ENCODE measurements around the gene GPC1.

Gene GPC1

DNA sequence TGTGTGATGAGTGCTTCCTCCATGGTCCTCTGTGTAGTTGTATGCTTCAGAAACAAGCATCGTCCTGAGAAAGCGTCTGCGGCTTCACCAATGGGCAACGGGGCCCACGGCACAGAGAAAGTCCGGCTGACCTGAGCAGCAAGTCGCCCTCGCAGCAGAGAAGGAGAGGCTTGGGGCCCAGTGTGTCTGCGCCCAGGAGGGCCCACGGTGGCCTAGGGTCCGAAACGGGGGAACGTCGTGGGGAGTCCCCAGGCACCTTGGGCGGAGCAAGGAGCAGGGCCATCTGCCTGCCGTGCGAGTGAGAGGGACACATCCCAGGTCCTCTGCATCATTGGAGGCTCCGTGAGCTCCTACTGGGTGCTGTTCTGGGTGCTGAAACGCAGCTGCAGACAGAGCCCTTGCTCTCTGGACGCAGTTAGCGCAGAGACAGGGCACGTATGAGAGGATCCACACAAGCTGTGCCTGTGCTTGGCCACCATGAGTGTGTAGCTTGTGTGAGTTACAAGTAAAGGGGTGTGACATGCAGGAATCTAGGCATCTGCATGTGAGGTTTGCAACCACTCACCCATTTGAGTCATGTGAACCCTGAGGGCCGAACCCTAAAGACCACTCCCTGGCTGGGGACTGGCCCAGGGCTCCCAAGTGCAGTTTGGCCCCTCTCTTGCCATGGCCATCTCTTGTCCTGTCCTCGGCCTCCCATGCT is 10.6 kb downstream of the GPC1 start:
- TF ChIP-seq, protein P1, sequence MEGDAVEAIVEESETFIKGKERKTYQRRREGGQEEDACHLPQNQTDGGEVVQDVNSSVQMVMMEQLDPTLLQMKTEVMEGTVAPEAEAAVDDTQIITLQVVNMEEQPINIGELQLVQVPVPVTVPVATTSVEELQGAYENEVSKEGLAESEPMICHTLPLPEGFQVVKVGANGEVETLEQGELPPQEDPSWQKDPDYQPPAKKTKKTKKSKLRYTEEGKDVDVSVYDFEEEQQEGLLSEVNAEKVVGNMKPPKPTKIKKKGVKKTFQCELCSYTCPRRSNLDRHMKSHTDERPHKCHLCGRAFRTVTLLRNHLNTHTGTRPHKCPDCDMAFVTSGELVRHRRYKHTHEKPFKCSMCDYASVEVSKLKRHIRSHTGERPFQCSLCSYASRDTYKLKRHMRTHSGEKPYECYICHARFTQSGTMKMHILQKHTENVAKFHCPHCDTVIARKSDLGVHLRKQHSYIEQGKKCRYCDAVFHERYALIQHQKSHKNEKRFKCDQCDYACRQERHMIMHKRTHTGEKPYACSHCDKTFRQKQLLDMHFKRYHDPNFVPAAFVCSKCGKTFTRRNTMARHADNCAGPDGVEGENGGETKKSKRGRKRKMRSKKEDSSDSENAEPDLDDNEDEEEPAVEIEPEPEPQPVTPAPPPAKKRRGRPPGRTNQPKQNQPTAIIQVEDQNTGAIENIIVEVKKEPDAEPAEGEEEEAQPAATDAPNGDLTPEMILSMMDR (IDR thresholded peaks at IDR 0.05; ENCODE audit: low read depth, low read length, missing control alignments): no peak
- no peak for DNase-seq (ENCODE audit: low read depth)

DNA sequence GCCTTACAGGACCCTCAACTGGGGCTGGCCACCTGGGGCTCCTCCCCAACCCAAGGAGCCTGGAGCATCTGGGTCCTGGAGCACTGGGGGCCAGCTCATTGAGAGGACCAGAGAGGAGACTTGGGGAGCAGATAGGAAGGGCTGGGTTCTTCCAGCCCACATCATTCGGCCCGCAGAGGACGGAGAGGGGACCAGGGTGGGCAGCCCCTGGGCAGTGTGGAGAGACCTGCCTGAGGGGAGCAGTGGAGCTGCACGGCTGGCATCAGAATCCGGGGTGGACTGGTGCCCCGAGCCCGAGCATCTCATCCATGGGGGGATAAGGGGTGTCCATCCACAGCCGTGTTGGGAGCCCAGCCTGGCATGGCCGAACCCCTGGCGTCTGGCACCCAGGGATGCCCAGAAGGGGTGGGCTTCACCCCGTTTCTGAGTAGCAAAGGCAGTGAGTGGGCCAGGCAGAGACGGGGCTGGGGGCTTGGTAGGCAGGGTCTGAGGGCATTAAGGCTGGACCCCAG is 11.3 kb downstream of the GPC1 start:
- DNase-seq (ENCODE audit: low read depth): no peak
- TF ChIP-seq, protein P1 (IDR thresholded peaks at IDR 0.05; ENCODE audit: low read depth, low read length, missing control alignments): no peak
- no peak overlapping the region for H3K4me3 ChIP-seq (ENCODE audit: low read depth, low read length)

More for the DNA sequence above, 10.6 kb downstream of the GPC1 start:
- H3K4me3 ChIP-seq (ENCODE audit: low read depth, low read length): no peak overlapping the region

DNA sequence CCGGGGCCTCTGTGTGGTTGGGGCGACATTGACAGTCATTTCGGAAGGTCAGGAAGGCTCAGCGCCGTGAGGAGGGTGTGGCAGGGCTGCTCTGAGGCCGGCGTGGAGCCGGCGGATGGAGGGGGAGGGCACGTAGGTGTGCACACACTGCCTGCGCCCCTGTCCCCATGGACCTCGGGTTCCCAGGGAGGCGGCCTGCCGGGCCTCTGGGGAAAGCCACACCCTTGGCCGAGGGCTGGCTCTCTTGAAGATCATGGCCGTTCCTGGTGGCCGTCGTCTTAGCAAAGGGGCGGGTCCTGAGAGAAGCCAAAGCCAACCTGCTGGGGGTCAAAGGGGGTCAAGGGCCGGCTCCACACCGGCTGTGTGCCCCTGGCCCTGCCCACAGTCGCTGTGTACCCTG is 11.9 kb downstream of the GPC1 start:
- no peak overlapping the region for H3K4me3 ChIP-seq (ENCODE audit: low read depth, low read length)
- no peak for DNase-seq (ENCODE audit: low read depth)
- TF ChIP-seq, protein P1 (IDR thresholded peaks at IDR 0.05; ENCODE audit: low read depth, low read length, missing control alignments): no peak

DNA sequence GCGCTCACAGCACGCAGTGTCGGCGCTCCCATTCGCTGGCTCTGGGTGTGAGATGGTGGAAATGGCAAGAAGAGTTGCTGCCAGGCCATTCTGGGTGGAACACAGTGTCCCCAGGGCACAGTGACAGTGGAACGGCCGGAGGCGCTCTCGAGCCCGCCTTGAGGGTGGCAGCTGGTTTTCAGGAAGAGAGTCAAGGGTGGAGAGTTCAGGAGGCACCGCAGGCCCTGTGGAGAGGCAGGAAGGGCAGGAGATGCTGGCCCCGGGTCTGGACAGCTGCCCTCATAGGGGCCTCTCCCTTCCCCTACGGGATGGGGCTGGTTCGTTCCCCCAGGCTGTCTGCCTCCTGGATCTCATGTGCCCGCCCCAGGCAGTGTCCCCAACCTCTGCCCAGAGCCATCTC is 12.5 kb downstream of the GPC1 start:
- H3K4me3 ChIP-seq (ENCODE audit: low read depth, low read length): no peak overlapping the region
- TF ChIP-seq, protein P1 (IDR thresholded peaks at IDR 0.05; ENCODE audit: low read depth, low read length, missing control alignments): no peak
- DNase-seq (ENCODE audit: low read depth): no peak

DNA sequence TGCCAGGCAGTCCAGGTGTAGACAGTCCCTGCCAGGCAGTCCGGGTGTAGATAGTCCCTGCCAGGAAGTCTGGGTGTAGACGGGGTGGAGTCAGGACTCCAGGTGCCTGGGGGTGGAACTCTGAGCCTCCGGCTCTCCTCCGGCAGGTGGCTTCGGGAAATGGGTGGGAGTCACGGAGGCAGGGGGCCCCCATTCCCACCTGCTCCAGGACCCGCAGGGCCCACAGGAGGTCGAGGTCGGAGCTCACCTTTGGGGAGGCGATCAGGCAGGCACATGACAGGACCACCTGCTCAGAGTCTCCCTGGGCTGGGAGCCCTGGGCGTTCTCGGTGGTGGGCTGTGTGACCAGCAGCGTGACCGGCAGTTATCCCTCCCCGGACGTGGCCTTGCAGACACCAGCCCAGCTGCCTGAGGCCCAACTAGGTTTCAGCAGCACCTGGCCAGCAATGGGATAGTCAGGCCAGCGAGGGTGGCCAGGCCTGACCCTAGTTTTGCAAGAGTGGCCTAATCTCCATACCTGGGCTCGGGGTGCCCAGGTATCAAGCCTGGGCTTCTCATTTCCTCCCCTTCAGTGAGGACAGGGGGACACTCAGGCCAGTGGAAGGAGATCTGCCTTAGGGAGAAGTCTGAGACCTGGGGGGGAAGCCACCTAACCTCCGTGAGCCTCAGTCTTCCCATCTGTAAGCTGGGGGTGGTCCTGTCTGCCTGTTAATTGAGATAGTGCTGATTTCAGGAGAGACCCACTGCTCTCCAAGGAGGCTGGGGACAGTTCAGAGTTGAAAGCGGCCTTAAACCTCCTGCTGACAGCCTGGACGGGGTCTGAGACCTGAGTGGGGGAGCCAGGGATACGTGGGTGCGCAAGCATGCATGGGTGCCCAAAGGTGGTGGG is 13.2 kb downstream of the GPC1 start:
- DNase-seq (ENCODE audit: low read depth): no peak
- TF ChIP-seq, protein P1 (IDR thresholded peaks at IDR 0.05; ENCODE audit: low read depth, low read length, missing control alignments): no peak
- H3K4me3 ChIP-seq (ENCODE audit: low read depth, low read length): no peak overlapping the region

DNA sequence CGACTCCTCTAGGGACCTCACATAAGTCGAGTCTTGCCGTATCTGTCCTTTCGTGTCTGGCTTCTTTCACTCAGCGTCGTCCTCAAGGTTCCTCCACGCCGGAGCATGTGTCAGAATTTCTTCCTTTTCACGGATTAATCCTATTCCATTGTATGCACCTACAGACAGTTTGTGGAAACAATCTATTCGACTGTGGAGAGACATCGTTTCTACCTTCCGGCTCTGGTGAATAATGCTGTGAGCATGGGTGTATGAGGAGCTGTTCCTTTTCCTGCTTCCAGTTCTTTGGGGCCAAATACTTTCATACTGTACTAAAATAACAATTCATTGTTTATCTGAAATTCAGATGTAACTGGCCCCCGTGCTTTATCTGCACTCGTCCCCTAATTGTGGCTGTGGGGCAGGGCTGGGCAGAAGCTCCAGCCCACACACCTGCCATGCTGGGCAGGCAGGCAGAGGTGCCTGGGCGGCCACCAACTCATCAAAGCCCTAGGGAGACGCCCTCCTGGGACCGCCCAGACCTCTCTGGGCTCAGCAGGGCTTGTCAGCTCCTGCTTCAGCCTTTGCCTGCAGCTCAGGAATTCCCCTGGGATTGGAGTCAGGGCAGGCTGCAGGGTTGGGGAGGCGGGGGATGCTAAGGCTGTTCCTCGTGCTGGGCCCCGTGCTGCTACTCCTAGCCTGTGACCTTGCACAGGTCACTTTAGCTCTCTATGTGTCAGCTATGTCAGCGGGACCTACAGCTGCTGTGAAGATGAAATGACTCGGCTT is 14.5 kb downstream of the GPC1 start:
- no peak overlapping the region for H3K4me3 ChIP-seq (ENCODE audit: low read depth, low read length)
- TF ChIP-seq, protein P1 (IDR thresholded peaks at IDR 0.05; ENCODE audit: low read depth, low read length, missing control alignments): no peak
- no peak for DNase-seq (ENCODE audit: low read depth)

Data from GM12864 (cell line).